ENCODE results near the gene VDR.

DNA sequence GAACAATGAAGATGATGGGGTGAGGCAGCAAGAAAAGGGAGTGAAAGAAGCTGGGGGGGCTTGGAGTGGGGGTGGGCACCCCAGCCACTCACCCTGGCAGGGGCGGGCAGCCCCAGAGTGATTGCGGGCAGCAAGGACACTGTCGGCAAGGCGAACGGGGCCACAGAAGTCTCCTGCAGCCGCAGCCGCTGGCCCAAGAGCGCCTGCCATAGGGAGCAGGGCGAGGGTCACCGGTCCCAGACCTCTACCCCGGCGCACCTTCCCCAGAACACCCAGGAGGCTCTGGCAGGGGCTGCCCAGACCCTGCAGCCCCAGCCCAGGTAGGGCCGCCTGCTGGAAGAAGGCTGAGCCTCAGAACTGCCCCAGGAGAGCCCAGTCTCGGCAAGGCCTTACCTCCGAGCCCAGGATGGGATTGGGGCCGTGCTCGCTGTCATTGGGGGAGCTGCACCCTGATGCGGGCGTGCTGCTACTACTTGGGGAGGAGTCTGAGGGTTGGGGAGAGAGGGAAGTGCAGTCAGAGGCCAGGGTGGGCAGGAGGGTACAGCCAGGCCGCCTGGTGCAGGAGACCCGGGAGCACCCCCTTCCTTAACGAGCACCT is 108.9 kb downstream of the VDR start:
- no peak for TF ChIP-seq ZFP3 (CRISPR knock-in tag; IDR thresholded peaks at IDR 0.05)
- TF ChIP-seq BACH2 (CRISPR knock-in tag; IDR thresholded peaks at IDR 0.05; ENCODE audit: borderline replicate concordance): no peak
- TF ChIP-seq RARB (CRISPR knock-in tag; IDR thresholded peaks at IDR 0.05): no peak
- TF ChIP-seq ZFP30 (CRISPR knock-in tag; IDR thresholded peaks at IDR 0.05): no peak
- no peak for TF ChIP-seq ARNTL (CRISPR knock-in tag; IDR thresholded peaks at IDR 0.05; ENCODE audit: borderline replicate concordance, low read depth)
- no peak for TF ChIP-seq ISL1 (CRISPR knock-in tag; IDR thresholded peaks at IDR 0.05)
- TF ChIP-seq, protein P1, sequence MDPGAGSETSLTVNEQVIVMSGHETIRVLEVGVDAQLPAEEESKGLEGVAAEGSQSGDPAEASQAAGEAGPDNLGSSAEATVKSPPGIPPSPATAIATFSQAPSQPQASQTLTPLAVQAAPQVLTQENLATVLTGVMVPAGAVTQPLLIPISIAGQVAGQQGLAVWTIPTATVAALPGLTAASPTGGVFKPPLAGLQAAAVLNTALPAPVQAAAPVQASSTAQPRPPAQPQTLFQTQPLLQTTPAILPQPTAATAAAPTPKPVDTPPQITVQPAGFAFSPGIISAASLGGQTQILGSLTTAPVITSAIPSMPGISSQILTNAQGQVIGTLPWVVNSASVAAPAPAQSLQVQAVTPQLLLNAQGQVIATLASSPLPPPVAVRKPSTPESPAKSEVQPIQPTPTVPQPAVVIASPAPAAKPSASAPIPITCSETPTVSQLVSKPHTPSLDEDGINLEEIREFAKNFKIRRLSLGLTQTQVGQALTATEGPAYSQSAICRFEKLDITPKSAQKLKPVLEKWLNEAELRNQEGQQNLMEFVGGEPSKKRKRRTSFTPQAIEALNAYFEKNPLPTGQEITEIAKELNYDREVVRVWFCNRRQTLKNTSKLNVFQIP (CRISPR knock-in tag; IDR thresholded peaks at IDR 0.05; ENCODE audit: borderline replicate concordance, low read depth): no peak
- no peak for TF ChIP-seq GLIS3 (CRISPR knock-in tag; IDR thresholded peaks at IDR 0.05)
- TF ChIP-seq, protein P2, sequence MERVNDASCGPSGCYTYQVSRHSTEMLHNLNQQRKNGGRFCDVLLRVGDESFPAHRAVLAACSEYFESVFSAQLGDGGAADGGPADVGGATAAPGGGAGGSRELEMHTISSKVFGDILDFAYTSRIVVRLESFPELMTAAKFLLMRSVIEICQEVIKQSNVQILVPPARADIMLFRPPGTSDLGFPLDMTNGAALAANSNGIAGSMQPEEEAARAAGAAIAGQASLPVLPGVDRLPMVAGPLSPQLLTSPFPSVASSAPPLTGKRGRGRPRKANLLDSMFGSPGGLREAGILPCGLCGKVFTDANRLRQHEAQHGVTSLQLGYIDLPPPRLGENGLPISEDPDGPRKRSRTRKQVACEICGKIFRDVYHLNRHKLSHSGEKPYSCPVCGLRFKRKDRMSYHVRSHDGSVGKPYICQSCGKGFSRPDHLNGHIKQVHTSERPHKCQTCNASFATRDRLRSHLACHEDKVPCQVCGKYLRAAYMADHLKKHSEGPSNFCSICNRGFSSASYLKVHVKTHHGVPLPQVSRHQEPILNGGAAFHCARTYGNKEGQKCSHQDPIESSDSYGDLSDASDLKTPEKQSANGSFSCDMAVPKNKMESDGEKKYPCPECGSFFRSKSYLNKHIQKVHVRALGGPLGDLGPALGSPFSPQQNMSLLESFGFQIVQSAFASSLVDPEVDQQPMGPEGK (CRISPR knock-in tag; IDR thresholded peaks at IDR 0.05; ENCODE audit: borderline replicate concordance): no peak
- TF ChIP-seq, protein P3, sequence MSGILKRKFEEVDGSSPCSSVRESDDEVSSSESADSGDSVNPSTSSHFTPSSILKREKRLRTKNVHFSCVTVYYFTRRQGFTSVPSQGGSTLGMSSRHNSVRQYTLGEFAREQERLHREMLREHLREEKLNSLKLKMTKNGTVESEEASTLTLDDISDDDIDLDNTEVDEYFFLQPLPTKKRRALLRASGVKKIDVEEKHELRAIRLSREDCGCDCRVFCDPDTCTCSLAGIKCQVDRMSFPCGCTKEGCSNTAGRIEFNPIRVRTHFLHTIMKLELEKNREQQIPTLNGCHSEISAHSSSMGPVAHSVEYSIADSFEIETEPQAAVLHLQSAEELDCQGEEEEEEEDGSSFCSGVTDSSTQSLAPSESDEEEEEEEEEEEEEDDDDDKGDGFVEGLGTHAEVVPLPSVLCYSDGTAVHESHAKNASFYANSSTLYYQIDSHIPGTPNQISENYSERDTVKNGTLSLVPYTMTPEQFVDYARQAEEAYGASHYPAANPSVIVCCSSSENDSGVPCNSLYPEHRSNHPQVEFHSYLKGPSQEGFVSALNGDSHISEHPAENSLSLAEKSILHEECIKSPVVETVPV (CRISPR knock-in tag; IDR thresholded peaks at IDR 0.05): no peak
- no peak for TF ChIP-seq TCF4 (CRISPR knock-in tag; IDR thresholded peaks at IDR 0.05; ENCODE audit: borderline replicate concordance)
- TF ChIP-seq ESRRG (CRISPR knock-in tag; IDR thresholded peaks at IDR 0.05): no peak
